K562 (cell line): Measurements from ENCODE around the gene IL20RB. TPM values are rescaled to one million over a fixed set of nuclear protein-coding genes. Genes with fewer than 3 reads are reported as not detected.

Experiments used
- ARNT ChIP-seq, 2 experiments: fragments of 450-650 bp; IDR thresholded peaks; 2 replicates each; pipeline ENCODE4 v1.6.1; 2016; ENCODE audit warnings: mild to moderate bottlenecking in 1 of 2
- CEBPZ ChIP-seq: fragments of 150-350 bp; IDR thresholded peaks from 2 replicates; pipeline ENCODE4 v1.6.1; 2014; ENCODE audit warnings: low read depth, mild to moderate bottlenecking, low read length, borderline replicate concordance
- CHCHD3 ChIP-seq: fragments of 250-450 bp; sonication (Bioruptor Pico); IDR thresholded peaks from 2 replicates; pipeline ENCODE4 v2.1.2; 2022; ENCODE audit warnings: mild to moderate bottlenecking
- LARP7 ChIP-seq: fragments of 450-650 bp; IDR thresholded peaks from 2 replicates; pipeline ENCODE4 v1.6.1; 2016
- MTA3 ChIP-seq: fragments of 450-650 bp; formaldehyde crosslinking; IDR thresholded peaks from 2 replicates; pipeline ENCODE4 v1.6.1; 2017; ENCODE audit warnings: mild to moderate bottlenecking, borderline replicate concordance
- NUFIP1 ChIP-seq: fragments of 450-650 bp; IDR thresholded peaks from 2 replicates; pipeline ENCODE4 v1.6.1; 2018; ENCODE audit not compliant: partially characterized antibody
- POLR2AphosphoS5 ChIP-seq: IDR thresholded peaks from 2 replicates; pipeline ENCODE4 v1.6.1; 2011; ENCODE audit warnings: mild to moderate bottlenecking, low read depth, low read length, moderate library complexity; ENCODE audit not compliant: control insufficient read depth, insufficient read depth
- SIN3A ChIP-seq, 2 experiments: fragments of 150-350 bp in 1 of 2; IDR thresholded peaks; 2 replicates each; pipeline ENCODE4 v1.6.1; 2011 to 2016; ENCODE audit warnings: borderline replicate concordance in 2 of 2, low read depth in 2 of 2, low read length in 2 of 2, mild to moderate bottlenecking in 2 of 2, moderate library complexity in 2 of 2; ENCODE audit not compliant: control insufficient read depth in 1 of 2
- SIRT6 ChIP-seq: IDR thresholded peaks from one replicate; pipeline ENCODE4 v1.6.1; 2012; ENCODE audit warnings: low read depth, mild to moderate bottlenecking, control low read depth, inconsistent platforms, low read length, moderate library complexity
- THRA ChIP-seq: fragments of 450-650 bp; IDR thresholded peaks from 2 replicates; pipeline ENCODE4 v1.6.1; 2017; ENCODE audit warnings: mild to moderate bottlenecking, moderate library complexity
- ZFP1 ChIP-seq: fragments of 450-650 bp; formaldehyde crosslinking; IDR thresholded peaks from 2 replicates; pipeline ENCODE4 v1.4.0; 2020; ENCODE audit warnings: mild to moderate bottlenecking, mixed read lengths
- ZNF282 ChIP-seq: sonication (generic); formaldehyde crosslinking; IDR thresholded peaks from 2 replicates; pipeline ENCODE4 v1.8.1; 2023; ENCODE audit warnings: missing genetic modification reagents
- ZNF354B ChIP-seq: fragments of 250-450 bp; sonication (Bioruptor Pico); IDR thresholded peaks from 2 replicates; pipeline ENCODE4 v1.4.0; 2020
- ZNF41 ChIP-seq: fragments of 250-450 bp; sonication (Bioruptor Pico); conservative IDR thresholded peaks from 2 replicates; pipeline ENCODE4 v1.4.0; 2020; ENCODE audit warnings: mild to moderate bottlenecking
- ZNF79 ChIP-seq: fragments of 250-450 bp; sonication (Bioruptor Pico); IDR thresholded peaks from 2 replicates; pipeline ENCODE4 v1.4.0; 2020; ENCODE audit warnings: low read depth, mild to moderate bottlenecking, moderate library complexity
- polyA plus RNA-seq, 8 experiments: library from polyadenylated mRNA; depleted of rRNA in 4 of 8; stranded (reverse) in 5 of 8; unstranded in 3 of 8; fragments of >200 nt; fragmentation: Nextera tagmentation in 2 of 8; fragmentation: Illumina TruSeq in 1 of 8; extraction: Ambion mirVana in 2 of 8; extraction: Trizol in 1 of 8; gene quantifications; 2 replicates each; pipeline versions ENCODE4 v1.2.1 to v1.2.3, GENCODE V29; 2011 to 2014; ENCODE audit warnings: inconsistent platforms in 1 of 8, missing spikeins in 1 of 8
- total RNA-seq, 7 experiments: library from RNA; depleted of rRNA in 6 of 7; stranded (reverse); fragments of >200 nt in 6 of 7; fragmentation: Illumina TruSeq in 2 of 7; extraction: Trizol in 2 of 7; gene quantifications; 2 replicates each; pipeline versions ENCODE4 v1.2.1 to v1.2.3, GENCODE V29; 2011 to 2021; ENCODE audit warnings: low replicate concordance in 1 of 7
- TF ChIP-seq, protein P1 (sequence below): fragments of 250-450 bp; sonication (Bioruptor Pico); IDR thresholded peaks from 2 replicates; pipeline ENCODE4 v1.4.0; 2020; ENCODE audit warnings: mild to moderate bottlenecking, moderate library complexity
- TF ChIP-seq, protein P2 (sequence below), 2 experiments: fragments of 150-350 bp in 1 of 2; IDR thresholded peaks; 2 replicates each; pipeline ENCODE4 v1.6.1; 2012 to 2016; ENCODE audit warnings: low read depth in 2 of 2, low read length in 2 of 2, mild to moderate bottlenecking in 1 of 2, moderate library complexity in 1 of 2

Gene IL20RB
- total and polyA plus RNA-seq, 9 of the 15 experiments (the other 6 are each of a cell fraction or from before 2014, with no cell fraction given): 0.77 to 9.9 (median 6.1) TPM

- TF ChIP-seq, protein P1, sequence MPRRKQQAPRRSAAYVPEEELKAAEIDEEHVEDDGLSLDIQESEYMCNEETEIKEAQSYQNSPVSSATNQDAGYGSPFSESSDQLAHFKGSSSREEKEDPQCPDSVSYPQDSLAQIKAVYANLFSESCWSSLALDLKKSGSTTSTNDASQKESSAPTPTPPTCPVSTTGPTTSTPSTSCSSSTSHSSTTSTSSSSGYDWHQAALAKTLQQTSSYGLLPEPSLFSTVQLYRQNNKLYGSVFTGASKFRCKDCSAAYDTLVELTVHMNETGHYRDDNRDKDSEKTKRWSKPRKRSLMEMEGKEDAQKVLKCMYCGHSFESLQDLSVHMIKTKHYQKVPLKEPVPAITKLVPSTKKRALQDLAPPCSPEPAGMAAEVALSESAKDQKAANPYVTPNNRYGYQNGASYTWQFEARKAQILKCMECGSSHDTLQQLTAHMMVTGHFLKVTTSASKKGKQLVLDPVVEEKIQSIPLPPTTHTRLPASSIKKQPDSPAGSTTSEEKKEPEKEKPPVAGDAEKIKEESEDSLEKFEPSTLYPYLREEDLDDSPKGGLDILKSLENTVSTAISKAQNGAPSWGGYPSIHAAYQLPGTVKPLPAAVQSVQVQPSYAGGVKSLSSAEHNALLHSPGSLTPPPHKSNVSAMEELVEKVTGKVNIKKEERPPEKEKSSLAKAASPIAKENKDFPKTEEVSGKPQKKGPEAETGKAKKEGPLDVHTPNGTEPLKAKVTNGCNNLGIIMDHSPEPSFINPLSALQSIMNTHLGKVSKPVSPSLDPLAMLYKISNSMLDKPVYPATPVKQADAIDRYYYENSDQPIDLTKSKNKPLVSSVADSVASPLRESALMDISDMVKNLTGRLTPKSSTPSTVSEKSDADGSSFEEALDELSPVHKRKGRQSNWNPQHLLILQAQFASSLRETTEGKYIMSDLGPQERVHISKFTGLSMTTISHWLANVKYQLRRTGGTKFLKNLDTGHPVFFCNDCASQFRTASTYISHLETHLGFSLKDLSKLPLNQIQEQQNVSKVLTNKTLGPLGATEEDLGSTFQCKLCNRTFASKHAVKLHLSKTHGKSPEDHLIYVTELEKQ: no peak
- TF ChIP-seq LARP7 (no peak), ZNF354B (CRISPR knock-in tag) (no peak), CEBPZ (no peak), NUFIP1 (no peak), SIRT6 (no peak), SIN3A (IDR thresholded peaks at IDR 0.05; ENCODE audit: borderline replicate concordance in 2 of 2, control insufficient read depth in 1 of 2, low read depth in 2 of 2, low read length in 2 of 2) (no peak), ZFP1 (CRISPR knock-in tag) (no peak), ZNF79 (no peak), ARNT (IDR thresholded peaks at IDR 0.05) (peak in 1 of 2 experiments; percentile 91; a peak in 2 of 4 replicates), CHCHD3 (no peak), ZNF41 (no peak), ZNF282 (CRISPR knock-in tag) (no peak), POLR2AphosphoS5 (no peak), MTA3 (no peak), THRA (no peak)
- TF ChIP-seq, protein P2, sequence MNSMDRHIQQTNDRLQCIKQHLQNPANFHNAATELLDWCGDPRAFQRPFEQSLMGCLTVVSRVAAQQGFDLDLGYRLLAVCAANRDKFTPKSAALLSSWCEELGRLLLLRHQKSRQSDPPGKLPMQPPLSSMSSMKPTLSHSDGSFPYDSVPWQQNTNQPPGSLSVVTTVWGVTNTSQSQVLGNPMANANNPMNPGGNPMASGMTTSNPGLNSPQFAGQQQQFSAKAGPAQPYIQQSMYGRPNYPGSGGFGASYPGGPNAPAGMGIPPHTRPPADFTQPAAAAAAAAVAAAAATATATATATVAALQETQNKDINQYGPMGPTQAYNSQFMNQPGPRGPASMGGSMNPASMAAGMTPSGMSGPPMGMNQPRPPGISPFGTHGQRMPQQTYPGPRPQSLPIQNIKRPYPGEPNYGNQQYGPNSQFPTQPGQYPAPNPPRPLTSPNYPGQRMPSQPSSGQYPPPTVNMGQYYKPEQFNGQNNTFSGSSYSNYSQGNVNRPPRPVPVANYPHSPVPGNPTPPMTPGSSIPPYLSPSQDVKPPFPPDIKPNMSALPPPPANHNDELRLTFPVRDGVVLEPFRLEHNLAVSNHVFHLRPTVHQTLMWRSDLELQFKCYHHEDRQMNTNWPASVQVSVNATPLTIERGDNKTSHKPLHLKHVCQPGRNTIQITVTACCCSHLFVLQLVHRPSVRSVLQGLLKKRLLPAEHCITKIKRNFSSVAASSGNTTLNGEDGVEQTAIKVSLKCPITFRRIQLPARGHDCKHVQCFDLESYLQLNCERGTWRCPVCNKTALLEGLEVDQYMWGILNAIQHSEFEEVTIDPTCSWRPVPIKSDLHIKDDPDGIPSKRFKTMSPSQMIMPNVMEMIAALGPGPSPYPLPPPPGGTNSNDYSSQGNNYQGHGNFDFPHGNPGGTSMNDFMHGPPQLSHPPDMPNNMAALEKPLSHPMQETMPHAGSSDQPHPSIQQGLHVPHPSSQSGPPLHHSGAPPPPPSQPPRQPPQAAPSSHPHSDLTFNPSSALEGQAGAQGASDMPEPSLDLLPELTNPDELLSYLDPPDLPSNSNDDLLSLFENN (IDR thresholded peaks at IDR 0.05; ENCODE audit: low read depth in 2 of 2, low read length in 2 of 2): no peak
Observed at GRCh38 chr3:136957751-136958288, at the start of gene IL20RB (continued).
